MM.1S (cell line): ENCODE results near the gene PLD4.
A peak's percentile ranks its signal among the peaks of the same experiment; 100 is the strongest.

Experiments used
- DNase-seq: peaks from one replicate; pipeline ENCODE4 v3.0.0-alpha.2; 2015
- H2AFZ ChIP-seq: fragments of 300-600 bp; sonication (generic); 2 replicates; pipeline ENCODE4 v1.6.0; 2016; ENCODE audit warnings: antibody characterized with exemption, low read length
- H3F3A ChIP-seq: fragments of 300-600 bp; sonication (generic); 2 replicates; pipeline ENCODE4 v1.6.1; 2016; ENCODE audit warnings: mild to moderate bottlenecking, antibody characterized with exemption, low read length, moderate library complexity, mixed read lengths; ENCODE audit not compliant: insufficient read depth
- H3K27ac ChIP-seq: fragments of 300-600 bp; sonication (generic); 2 replicates; pipeline ENCODE4 v1.5.1; 2016; ENCODE audit warnings: mild to moderate bottlenecking, low read length
- H3K27me3 ChIP-seq: fragments of 300-600 bp; sonication (generic); replicated peaks from 2 replicates; pipeline ENCODE4 v1.6.0; 2016; ENCODE audit warnings: low read length; ENCODE audit not compliant: insufficient read depth
- H3K36me3 ChIP-seq: fragments of 300-600 bp; sonication (generic); replicated peaks from 2 replicates; pipeline ENCODE4 v1.6.1; 2016; ENCODE audit warnings: mild to moderate bottlenecking, low read length, mixed read lengths; ENCODE audit not compliant: insufficient read depth
- H3K4me1 ChIP-seq: fragments of 300-600 bp; sonication (generic); 2 replicates; pipeline ENCODE4 v1.6.1; 2016; ENCODE audit warnings: low read length, mixed read lengths
- H3K4me2 ChIP-seq: fragments of 300-600 bp; sonication (generic); 2 replicates; pipeline ENCODE4 v1.6.0; 2016; ENCODE audit warnings: low read depth, low read length
- H3K4me3 ChIP-seq: fragments of 300-600 bp; sonication (generic); 2 replicates; pipeline ENCODE4 v1.5.1; 2016; ENCODE audit warnings: low read length, mixed read lengths
- H3K79me2 ChIP-seq: fragments of 300-600 bp; sonication (generic); 2 replicates; pipeline ENCODE4 v1.6.1; 2016; ENCODE audit warnings: mixed run types, low read length, mixed read lengths
- H3K9ac ChIP-seq: fragments of 300-600 bp; sonication (generic); 2 replicates; pipeline ENCODE4 v1.6.1; 2016; ENCODE audit warnings: low read length, mixed read lengths
- H3K9me2 ChIP-seq: fragments of 300-600 bp; sonication (generic); replicated peaks from 2 replicates; pipeline ENCODE4 v1.6.1; 2016; ENCODE audit warnings: mild to moderate bottlenecking, low read length, mixed read lengths; ENCODE audit not compliant: insufficient read depth
- H3K9me3 ChIP-seq: fragments of 300-600 bp; sonication (generic); replicated peaks from 2 replicates; pipeline ENCODE4 v1.6.1; 2016; ENCODE audit warnings: mild to moderate bottlenecking, low read length, mixed read lengths; ENCODE audit not compliant: insufficient read depth
- H4K20me1 ChIP-seq: fragments of 300-600 bp; sonication (generic); 2 replicates; pipeline ENCODE4 v1.6.1; 2016; ENCODE audit warnings: mild to moderate bottlenecking, low read length, moderate library complexity, mixed read lengths; ENCODE audit not compliant: insufficient read depth
- EZH2 ChIP-seq: fragments of 300-600 bp; sonication (generic); optimal IDR thresholded peaks from 2 replicates; pipeline ENCODE3; 2017; ENCODE audit warnings: low read depth, mild to moderate bottlenecking, antibody characterized with exemption, low read length, mixed read lengths
- EZH2phosphoT487 ChIP-seq: fragments of 300-600 bp; sonication (generic); IDR thresholded peaks from 2 replicates; pipeline ENCODE4 v1.6.1; 2018; ENCODE audit warnings: antibody characterized with exemption, low read length
- TF ChIP-seq, protein P1 (sequence below): fragments of 300-600 bp; sonication (generic); IDR thresholded peaks from 2 replicates; pipeline ENCODE4 v1.5.1; 2016; ENCODE audit warnings: antibody characterized with exemption, low read length, mixed read lengths

PLD4 gene

GRCh38 chr14:104893435-104894207, 31.1 kb upstream of the PLD4 start:
- Histone ChIP-seq H3K9me2 (no peaks in the 10 kb centered on the region), H3K27me3 (peaks cover 15% of the 10 kb centered on the region), H3K9ac (no peak overlapping the region), H3K79me2 (no peaks in the 10 kb centered on the region), H3K36me3 (no peaks in the 10 kb centered on the region), H3F3A (no peaks in the 10 kb centered on the region), H3K4me2 (no peak overlapping the region), H4K20me1 (no peaks in the 10 kb centered on the region), H2AFZ (no peak overlapping the region), H3K27ac (no peak overlapping the region), H3K9me3 (no peaks in the 10 kb centered on the region), H3K4me3 (no peak overlapping the region), H3K4me1 (peaks cover 6% of the 10 kb centered on the region; the same call in 1 of the 2 replicates)
- peak; percentile 81 for DNase-seq
- TF ChIP-seq, protein P1, sequence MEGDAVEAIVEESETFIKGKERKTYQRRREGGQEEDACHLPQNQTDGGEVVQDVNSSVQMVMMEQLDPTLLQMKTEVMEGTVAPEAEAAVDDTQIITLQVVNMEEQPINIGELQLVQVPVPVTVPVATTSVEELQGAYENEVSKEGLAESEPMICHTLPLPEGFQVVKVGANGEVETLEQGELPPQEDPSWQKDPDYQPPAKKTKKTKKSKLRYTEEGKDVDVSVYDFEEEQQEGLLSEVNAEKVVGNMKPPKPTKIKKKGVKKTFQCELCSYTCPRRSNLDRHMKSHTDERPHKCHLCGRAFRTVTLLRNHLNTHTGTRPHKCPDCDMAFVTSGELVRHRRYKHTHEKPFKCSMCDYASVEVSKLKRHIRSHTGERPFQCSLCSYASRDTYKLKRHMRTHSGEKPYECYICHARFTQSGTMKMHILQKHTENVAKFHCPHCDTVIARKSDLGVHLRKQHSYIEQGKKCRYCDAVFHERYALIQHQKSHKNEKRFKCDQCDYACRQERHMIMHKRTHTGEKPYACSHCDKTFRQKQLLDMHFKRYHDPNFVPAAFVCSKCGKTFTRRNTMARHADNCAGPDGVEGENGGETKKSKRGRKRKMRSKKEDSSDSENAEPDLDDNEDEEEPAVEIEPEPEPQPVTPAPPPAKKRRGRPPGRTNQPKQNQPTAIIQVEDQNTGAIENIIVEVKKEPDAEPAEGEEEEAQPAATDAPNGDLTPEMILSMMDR: no peak
- TF ChIP-seq EZH2: no peak
- TF ChIP-seq EZH2phosphoT487: no peak

DNA sequence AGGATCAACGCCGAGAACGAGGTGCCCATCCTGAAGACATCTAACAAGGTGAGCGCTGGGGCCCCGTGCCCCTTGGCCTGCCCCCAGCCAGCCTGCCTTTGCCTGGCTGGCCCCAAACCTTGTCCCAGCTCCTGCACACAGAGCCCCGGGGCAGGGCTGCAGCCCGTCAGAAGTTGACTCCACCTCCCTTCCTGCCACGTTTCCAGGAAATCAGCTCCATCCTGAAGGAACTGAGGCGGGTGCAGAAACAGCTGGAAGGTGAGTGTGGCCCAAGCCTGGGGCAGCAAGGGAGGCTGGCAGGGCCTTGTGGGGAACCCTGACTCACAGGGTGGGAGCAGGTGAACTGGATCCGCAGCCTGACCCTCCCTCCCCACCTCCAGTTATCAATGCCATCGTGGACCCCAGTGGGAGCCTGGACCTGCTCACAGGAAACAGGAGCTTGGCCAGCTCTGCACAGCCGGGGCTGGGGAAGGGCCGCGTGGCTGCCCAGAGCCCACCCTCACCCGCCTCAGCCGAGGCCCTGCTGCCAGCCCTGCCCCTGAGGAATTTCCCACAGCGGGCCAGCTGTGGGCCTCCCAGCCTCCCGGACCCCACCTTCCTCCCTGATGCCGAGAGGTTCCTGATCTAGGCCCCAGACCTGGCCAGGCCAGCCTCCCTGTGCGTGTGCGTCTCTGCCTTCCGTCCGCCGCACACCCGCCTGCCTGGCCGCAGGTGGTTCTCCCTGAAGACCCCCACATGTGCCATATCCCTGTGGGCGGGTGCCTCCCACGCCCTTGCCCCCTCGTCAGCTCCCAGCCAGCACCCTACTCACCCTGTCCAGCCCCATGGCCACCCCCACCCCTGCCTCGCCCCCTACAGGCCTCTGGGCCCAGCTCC, 30.1 kb upstream of the PLD4 start:
- H3K4me2 ChIP-seq: no peak overlapping the region

GRCh38 chr14:104895207-104895785, 29.4 kb upstream of the PLD4 start:
- no peaks in the 10 kb centered on the region for H3K9me3 ChIP-seq
- no peaks in the 10 kb centered on the region for H3K79me2 ChIP-seq
- no peak for TF ChIP-seq EZH2phosphoT487
- TF ChIP-seq, protein P1: no peak
- TF ChIP-seq EZH2: no peak
- H3K36me3 ChIP-seq: no peaks in the 10 kb centered on the region
- H3K4me3 ChIP-seq: no peak overlapping the region
- no peaks in the 10 kb centered on the region for H4K20me1 ChIP-seq
- H3F3A ChIP-seq: 0 out of 2 replicates have a peak, but pooled peaks cover 6% of the 10 kb centered on the region
- peaks cover 25% of the 10 kb centered on the region for H3K27me3 ChIP-seq
- no peak for DNase-seq
- H2AFZ ChIP-seq: no peak overlapping the region
- H3K4me1 ChIP-seq: peaks cover 12% of the 10 kb centered on the region
- no peak overlapping the region for H3K9ac ChIP-seq
- no peak overlapping the region for H3K27ac ChIP-seq
- no peak overlapping the region for H3K4me2 ChIP-seq
- no peaks in the 10 kb centered on the region for H3K9me2 ChIP-seq

More for the DNA sequence above, 30.1 kb upstream of the PLD4 start:
- Histone ChIP-seq H3K79me2 (no peaks in the 10 kb centered on the region), H2AFZ (no peak overlapping the region), H3F3A (no peaks in the 10 kb centered on the region), H3K36me3 (no peaks in the 10 kb centered on the region), H3K9ac (no peak overlapping the region), H3K27me3 (peaks cover 22% of the 10 kb centered on the region), H3K27ac (no peak overlapping the region), H3K4me1 (peaks cover 6% of the 10 kb centered on the region; the same call in 1 of the 2 replicates), H4K20me1 (no peaks in the 10 kb centered on the region), H3K9me3 (no peaks in the 10 kb centered on the region), H3K9me2 (no peaks in the 10 kb centered on the region), H3K4me3 (no peak overlapping the region)
- TF ChIP-seq EZH2 (no peak), EZH2phosphoT487 (no peak)
- TF ChIP-seq, protein P1: no peak
- no peak for DNase-seq
